Right renal cortex interstitium (tissue), 3 donors: ENCODE results near the gene CALN1. TPM values are rescaled to one million over a fixed set of nuclear protein-coding genes. Genes with fewer than 3 reads are reported as not detected.
"Not testable (repeated sequence)": the region's sequence is repeated elsewhere in the genome, so short reads cannot be mapped to it uniquely, and the experiment has no call there.

Source experiments
- DNase-seq, 3 donors: peaks; one replicate each; pipeline ENCODE4 v3.0.0-alpha.2; 2013; ENCODE audit warnings: low read depth in 3 of 3, low spot score in 2 of 3
- polyA plus RNA-seq, 3 donors: library from polyadenylated mRNA; unstranded; fragments of 120-200 nt; gene quantifications; one replicate each; pipeline ENCODE4 v1.2.1, GENCODE V29; 2013; ENCODE audit not compliant: insufficient read length in 3 of 3

CALN1 gene
- polyA plus RNA-seq: under 1 TPM; 0.53 to 0.83 (median 0.61) TPM

DNA sequence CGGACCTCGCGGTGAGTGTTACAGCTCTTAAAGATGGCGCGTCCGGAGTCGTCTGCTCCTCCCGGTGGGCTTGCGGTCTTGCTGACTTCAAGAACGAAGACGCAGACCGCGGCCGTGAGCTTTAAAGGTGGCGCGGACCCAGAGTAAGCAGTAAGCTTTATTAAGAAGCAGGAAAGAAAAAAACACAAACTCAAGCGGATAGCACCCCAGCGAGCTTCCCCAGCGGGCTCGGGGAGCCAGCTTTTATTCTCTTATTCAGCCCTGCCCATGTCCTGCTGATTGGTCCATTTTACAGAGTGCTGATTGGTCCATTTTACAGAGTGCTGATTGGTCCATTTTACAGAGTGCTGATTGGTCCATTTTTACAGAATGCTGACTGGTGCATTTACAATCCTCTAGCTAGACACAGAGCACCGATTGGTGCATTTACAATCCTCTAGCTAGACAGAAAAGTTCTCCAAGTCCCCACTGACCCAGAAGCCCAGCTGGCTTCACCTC is at the start of gene CALN1:
TSS of gene CALN1 (minus strand) at position 218 of the 498 bp plus-strand sequence.
- not testable (repeated sequence) for DNase-seq

DNA sequence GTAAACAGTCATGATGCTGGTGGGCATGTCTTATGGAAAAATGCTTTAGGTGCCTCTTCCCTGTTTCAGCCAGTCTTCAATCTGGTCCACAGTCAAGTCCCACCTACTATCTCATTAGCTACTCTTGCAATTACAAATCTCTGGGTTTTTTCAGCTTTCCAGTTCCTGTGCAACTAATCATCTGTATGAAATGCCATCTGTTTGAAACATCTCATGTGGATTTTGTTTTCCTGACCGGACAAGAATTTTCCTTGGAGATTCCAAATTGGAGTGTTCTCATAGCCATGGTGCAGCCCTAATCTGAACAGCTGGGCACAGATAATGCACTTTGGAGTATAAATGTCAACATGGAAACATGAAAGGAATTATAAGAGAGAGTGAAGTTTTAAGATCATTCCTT is 41.3 kb upstream of the CALN1 start:
- DNase-seq: no peak

DNA sequence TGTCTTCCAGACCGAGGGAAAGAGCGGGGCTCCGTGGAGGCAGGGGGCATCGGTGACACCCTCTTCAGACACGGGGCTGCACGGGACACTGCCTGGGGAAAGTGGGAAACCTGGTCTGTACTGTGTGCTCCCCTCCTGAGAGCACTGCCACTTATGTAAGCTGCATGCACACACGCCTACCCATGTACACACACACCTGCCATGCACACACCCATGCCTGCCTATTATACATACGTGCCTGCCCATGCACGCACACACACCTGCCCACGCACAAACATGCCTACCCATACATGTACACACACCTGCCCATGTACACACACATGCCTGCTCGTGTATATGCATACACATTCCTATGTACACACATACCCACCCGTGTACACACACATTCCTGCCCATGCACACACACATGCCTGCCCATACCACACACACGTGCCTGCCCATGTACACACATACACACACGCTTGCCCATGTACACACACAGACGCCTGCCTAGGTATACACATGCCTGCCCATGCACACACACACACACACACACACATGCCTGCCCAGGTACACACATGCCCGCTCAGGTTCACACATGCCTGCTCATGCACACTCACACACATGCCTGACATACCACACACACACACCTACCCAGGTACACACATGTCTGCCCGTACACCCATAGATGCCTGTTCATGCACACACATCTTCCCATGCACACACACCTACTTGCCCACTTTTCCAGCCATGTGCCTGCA is 35.5 kb upstream of the CALN1 start:
- DNase-seq: no peak

DNA sequence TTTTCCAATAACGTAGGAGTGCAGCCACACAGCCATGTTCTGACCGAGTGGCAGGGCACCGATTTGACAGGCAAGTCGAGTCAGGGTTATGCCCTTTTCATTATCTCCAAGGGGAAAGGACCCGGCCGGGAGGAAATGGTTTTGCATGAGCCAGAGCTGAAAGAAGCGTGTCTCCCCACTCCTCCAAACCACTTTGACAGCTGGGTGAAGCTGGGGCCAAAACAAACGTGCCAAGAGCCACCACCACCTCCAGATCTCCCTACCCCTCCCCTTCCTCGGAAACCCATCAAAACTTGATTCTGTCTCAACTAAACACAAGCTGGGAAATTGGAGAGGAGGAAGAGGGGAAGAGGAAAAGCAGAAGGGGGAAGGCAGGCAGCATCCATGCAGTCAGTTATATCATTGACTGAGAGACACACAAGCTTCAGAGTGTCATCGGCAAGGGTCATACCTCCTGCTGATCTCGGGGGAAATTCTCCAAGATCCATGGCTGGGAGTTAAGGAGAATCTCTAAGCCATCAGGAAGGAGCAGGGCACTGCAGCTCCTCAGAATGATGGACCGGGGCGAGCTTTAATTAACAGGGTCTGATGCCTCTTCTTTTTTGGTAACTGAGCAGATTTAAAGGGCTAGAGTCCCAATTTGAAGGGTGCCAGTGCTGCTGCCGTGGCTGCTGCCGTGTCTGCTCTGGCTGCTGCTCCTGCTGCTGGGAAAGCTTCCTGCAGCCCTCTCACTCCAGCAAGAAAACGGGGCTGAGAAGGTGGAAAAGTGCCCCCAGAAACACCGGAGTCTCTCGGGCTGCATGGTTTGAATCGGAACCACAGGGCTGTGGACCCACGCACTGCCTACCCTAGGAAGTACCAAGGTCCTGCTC is 34.7 kb upstream of the CALN1 start:
- no peak for DNase-seq

DNA sequence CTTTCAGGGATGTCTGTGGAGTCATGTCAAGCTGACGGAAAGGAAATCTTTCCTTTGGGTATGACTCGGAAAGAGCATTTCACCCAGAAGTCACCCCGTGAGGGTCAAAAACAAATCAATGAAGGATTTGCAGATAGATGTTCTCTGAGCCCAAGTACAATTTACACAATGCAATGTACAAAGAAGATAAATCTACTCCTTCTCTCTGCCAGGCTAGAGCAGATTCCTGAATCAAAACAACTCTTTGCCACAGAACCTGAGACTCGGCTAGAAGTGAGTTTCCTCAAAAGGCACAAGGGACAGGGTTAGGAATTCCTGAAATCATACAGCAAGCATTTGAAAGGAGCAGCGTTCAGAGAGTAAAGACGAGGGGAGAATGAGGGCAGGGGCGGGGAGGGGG is 34.0 kb upstream of the CALN1 start:
- no peak for DNase-seq

DNA sequence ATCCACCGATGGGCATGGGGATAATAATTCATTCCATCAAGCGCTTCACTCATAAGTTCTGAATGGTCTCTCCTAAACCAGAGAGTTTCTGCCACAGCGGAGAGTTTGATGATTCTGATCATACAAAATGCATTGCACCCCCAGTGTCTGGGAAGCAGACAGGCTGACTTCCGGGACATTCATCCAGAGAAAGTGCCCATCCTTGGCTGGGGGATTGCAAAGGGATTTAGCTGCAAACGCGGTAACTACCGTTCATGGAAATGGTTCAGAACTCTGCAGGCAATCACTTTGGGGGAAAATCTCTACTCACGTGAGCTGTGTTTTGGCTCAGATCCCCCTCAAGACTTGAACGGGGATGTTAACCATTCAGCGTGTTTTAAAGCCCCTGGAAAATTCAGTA is 33.4 kb upstream of the CALN1 start:
- DNase-seq: no peak

DNA sequence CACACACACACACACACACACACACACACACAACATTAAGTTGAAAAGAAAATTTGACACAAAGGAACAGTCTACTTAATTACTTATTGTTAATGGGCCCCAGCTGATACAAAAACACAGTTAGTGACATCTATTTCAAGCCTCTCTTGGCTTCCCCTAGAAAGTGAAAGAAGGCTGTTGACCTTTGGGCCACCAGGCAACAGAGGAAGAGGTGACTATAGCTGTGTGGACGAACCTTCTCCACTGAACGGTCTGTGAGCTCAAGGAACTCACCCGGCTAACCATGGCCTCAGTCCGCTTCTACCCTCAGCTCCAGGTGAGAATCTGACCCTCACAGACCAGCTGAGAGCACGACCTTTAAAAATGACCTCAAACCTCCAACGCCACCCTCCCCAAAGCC is 32.9 kb upstream of the CALN1 start:
- no peak for DNase-seq

DNA sequence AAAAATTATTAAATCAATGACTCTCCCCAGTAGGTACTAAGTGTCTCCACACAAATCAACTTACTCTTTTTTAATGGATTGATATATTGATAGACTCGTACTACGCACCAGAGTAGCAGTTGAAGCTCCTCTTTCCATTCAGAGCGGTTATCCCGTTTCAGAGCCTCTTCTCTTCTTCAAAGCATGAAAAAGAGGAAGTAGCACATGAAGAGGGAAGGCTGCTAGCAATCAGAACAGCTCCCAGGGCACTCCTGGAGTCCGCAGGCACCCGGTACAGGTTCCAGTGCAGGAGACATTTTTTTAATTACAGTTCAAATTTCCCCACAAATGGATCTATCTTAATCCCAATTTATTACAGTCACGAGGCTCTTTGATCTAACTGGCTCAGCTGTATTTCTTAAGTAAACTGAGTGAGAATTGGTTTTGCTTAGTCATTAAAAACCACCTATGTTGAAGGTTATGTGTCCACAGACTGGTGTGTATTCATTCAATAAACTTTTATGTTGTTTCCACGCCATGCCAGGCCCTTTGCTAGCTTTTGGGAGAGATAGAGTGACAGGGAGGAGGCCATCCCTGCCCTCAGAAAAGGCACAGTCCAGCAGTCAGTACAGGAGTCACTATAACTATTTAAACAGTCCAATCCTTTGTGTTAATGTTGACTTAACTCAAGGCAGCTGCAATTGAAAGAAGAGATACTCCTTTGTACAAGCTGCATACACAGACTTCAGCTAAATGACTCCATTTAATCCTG is 32.1 kb upstream of the CALN1 start:
- DNase-seq: no peak

DNA sequence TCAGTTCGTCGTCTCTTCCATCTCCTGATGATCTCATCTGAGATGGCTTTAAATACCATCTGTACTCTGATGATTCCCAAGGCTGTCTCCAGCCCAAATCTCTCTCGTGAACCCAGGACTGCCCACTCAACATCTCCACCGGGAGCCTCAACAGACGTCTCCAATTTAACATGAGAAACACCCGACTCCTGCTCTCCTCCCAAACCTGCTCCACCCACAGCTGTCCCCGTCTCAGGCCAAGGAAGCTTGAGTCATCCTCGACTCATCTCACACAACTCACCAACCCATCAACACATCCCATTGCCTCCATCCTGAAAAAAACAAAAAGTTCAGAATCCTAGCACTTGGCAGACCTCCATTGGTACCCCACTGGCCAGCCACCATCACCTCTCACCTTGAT is 29.7 kb upstream of the CALN1 start:
- DNase-seq: no peak

DNA sequence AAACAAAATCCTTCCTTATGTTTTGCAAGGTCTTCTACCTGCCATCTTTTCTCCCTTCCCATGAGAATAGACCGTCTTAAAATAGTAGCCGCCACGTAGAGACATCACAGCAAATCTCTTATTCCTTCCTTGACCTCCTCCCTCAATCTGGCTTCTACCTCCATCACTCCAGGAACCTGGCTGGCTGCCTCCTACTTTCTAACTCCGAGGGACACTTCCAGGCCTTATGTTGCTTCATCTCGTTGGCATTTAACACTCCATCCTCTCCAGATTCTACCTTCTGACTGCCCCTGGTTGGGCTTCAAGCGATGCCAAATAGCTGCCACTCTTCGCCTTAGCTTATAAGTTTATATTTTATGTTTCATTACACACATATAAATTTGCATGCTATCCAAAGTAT is 26.4 kb upstream of the CALN1 start:
- DNase-seq: no peak

DNA sequence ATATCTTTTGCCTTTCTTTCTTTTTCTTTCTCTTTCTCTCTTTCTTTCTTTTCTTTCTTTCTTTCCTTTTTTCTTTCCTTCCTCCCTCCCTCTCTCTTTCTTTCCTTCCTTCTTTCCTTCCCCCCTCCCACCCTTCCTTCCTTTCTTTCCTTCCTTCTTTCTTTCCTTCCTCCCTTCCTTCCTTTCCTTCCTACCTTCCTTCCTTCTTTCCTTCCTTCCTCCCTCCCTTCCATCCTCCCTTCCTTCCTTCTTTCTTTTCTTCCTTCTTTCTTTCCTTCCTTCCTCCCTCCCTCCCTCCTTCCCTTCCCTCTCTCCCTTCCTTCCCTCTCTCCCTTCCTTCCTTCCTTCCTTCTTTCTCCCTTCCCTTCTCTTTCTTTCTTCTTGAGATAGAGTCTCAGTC is 25.5 kb upstream of the CALN1 start:
- no peak for DNase-seq

DNA sequence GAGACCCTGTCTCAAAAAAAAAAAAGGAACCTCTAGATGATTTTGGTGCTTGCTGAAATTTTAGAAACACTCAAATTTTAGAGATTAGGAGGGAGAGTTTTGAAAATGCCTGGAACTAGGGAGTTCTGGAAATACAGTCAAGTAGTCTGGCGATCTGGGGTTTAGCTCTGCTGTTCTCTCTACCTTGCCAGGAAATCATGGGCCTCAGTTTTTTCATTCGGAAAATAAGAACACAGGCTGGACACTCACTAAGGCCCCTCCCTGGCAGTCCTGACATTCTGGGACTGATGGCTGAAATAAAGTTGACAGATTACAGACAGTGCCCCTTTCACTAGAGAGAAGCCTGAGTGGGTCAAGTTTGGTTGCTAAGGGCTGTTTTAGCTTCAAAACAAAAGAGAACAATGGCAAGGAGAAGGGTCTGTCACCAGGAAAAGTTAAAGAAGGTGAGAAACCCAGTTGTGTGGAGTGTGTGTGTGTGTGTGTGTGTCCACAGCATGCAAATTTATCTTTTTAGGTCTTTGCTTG is 25.0 kb upstream of the CALN1 start:
- no peak for DNase-seq

DNA sequence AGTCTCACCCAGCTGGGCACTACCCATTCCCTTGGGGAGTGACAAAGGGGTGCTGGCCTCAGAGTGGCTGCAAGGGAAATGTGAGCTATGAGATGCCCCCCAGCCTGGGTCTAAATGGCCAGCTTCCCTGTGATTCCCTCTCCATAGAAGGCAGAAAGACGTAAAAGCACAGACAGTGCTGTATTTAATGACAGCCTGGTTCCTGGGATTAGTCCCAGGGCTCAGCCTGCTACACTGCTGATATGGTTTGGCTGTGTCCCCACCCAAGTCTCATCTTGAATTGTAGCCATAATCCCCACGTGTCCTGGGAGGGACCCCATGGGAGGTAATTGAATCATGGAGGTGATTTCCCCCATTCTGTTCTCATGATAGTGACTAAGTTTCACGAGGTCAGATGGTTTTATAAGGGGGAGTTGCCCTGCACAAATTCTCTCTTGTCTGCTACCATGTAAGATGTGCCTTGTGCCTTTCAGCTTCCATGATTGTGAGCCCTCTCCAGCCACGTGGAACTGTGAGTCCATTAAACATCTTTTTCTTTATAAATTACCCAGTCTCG is 23.9 kb upstream of the CALN1 start:
- DNase-seq: no peak

DNA sequence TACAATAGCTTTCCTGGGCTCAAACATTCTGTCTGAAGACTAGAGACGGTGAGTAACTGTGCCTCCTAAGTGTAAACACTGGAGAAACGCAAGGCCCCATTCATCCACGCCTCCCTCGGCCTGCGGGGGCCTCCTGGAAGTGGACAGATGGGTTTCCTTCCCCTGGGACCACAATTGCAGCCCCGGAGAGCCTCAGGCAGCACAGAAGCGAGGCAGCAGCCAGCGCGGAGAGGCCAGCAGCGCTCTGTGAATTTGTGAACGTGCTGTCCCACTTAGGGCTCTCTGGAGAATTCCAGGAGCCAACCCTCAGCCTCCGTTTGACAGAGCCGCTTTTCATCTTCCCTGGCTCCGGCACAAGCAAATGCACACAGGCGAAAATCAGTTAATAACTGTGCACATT is 23.2 kb upstream of the CALN1 start:
- DNase-seq: peak in 1 of 3 donors; percentile 29

DNA sequence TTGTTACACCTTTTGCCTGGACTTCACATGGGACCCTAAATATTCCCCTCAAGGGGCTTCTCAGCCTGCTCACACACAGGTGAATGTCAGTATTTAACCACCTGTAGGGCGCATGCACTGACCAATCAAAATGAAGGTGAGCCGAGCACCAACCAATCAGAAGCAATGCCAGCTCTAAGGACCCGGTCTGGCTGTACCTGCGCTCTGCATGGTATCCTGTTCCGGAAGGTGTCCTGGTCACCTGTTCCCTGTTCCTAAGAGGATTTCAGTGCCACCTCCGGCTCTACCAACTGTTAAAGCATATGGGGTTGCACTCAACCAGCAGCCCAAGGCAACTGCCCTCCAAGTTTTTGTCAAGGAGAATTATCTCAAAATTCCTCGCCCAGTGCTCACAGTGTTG is 18.4 kb upstream of the CALN1 start:
- no peak for DNase-seq

DNA sequence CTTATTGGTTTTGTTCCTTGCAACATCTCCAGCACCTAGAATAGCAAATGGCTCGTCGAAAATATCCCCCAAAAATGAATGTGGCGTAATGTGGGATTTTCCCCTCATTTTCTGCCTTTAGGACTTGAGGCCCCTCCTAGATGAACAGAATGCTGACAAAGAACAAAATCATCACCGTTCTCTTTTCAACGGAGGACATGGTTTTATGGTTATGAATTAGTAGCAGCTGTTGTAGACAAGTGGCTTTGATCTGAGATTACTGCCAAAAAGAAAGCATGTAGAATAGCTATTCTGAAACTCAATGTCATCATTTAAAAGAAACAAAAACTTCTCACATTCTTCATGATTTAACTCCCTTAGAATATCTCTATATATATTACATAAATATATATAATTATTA is 17.2 kb upstream of the CALN1 start:
- no peak for DNase-seq

DNA sequence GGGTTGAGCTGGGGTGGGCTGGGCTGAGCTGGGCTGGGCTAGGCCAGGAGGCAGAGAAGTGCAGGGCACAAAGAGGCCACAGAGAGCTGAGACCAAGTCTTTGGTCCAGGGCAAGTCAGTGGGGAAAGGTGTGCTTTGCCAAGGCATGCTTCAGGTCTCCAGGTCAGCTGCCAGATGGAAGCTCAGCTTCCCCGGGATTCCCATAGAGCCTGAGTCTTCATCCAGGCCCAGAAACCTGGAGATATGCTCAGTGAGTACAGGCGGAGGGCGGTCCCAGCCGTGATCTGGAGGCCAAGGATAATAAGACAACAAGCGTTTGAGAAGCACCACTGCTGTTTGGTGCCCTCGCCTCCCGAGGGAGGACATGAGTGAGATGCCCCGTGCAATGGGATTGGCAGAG is 4.7 kb upstream of the CALN1 start:
- no peak for DNase-seq

DNA sequence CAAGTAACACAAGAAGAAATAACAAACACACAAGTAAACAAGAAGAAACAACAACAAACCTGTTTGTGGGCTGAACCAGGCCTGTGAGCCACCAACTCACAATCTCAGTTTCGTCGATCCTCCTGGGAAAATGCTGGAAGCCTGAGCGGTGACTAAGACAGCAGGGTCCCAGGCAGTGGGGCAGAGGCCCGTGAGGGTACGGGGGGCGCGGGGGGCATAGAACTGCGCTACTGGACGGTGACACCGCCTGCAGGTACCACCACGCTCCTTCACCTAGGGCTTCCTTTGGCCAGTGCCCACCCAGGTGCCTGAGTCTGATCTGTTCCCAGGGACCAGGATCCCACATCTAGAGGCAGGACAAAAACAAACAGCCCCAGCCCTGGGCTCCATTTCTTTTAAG is 3.4 kb upstream of the CALN1 start:
- no peak for DNase-seq

DNA sequence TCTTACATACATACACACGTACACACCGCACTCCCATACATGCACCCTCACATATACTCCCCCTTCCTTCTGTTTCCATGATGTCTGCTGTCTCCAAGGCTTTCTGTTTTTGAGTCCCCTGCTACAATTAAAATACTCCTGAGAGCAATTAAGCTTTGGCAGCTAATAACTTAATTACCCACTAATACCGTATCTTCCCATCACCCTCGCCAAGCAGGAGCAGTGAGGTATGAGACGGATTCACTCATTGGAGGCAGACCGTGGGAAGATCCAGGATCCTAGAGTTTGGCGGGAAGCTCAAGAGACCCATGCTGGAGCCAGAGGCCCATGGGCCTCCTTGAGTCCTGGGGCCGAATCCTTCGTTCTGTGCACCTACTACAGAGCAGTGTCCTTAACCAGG is 1.7 kb upstream of the CALN1 start:
- DNase-seq: no peak

DNA sequence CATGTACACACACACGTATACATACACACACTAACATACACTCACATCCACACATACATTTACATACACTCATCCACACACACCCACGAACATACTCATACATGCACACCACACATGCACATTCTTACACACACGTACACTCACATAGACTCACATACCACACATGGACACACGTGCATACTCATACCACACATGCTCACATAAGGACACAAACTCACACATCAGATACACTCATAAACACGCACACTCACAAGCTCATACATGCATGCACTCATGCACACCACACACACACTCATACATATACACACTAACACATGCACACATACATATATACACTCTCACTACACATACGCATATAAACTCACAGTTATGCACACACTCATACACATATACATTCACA is 1.2 kb upstream of the CALN1 start:
- no peak for DNase-seq

DNA sequence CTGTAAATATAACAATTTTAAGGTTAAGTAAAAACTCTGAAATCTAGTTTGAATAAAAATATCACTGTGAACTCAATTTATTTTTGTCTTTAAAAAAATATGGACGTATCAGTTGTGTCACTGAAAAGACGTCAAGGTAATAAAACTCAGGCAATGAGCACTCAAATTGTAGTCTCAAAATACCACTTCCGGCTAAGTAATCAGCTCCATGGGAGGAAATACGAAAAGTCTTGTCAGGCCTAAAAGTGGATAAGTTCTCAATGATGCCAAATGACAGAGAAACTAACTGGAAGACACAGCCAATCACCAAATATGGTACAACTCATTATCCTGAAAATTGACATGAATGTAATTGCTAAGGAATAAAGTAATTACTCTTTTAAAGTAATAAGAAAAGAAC is 719 bp downstream of the CALN1 start:
- no peak for DNase-seq
